NCI-H2196 (cell line): Measurements from ENCODE around the gene COX18.

ENCODE experiments used
- DNase-seq: peaks from one replicate; lab custom pipeline; 2025; ENCODE audit not compliant: unreplicated experiment; lab: John Stamatoyannopoulos, UW

The COX18 gene

DNA sequence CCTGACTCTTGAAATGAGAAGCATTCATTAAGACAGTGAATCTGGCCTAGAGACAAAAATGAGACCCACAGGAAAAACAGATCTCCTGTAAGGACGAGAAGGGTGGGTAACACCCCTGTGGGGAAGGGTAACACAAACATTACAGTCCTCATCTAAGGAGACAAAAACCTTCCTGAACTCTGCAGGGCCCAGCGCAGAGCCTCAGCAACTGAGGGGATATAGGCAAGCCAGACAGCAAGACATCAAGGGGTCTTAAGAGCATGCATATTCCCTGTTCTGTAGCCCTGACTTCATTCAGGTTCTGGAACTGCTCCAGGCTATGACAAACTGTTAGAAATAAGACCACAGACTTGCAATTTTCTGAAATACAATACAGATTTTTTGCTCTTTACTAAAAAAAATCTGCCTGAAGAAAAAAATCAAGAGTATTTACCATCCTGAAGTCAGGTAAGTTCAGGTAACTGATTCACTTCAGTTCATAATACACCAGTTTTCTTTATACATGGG, 15.5 kb downstream of the COX18 start:
- DNase-seq = no peak

DNA sequence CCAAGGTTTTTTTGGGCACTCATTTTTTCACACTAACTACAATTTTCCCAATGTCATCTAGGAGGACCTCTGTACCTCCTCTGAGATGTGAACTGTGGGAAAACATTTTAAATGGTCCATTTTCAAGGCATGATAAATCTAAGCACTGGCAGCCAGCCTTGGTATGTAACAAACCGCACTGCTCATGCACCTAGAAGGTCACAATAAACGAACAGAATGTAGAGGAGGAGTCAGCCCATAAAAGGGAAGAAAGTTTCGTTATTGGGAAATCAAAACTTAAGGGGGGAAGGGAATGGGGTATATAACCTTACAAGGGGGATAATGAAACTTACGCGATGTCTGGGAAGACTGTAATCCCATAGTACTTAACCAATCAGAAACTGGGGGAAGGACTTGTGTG, 16.4 kb downstream of the COX18 start:
- no peak for DNase-seq

DNA sequence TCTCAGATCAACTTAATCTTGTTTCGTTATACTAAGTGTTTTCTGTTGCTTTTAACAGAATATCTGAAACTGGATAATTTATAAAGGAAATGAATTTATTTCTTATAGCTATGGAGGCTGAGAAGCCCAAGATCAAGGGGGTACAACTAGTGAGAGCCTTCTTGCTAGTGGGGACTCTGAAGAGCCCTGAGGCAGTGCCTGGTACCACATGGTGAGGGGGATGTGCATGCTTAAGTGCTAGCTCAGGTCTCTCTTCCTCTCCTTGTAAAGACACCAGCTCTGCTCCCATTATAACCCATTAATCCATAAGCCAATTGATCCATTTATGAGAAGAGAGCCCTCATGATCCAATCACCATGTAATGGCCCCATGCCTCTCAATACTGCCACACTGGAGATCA, 17.9 kb downstream of the COX18 start:
- no peak for DNase-seq

DNA sequence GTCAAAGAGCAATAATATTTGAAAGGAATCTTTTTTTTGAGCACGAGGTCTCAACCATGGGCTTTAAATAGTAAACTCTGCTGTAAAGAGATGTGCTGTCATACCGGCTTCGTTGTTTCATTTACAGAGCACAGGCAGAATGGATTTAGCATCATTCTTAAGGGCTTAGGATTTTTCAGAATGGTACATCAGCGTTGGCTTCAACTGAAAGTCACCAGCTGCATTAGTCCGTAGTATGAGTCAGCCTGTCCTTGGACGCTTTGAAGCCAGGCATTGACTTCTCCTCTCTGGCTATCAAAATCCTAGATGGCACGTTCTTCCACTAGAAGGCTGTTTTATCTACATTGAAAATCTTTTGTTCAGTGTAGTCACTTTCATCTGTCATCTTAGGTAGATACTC, 23.6 kb downstream of the COX18 start:
- DNase-seq = no peak

DNA sequence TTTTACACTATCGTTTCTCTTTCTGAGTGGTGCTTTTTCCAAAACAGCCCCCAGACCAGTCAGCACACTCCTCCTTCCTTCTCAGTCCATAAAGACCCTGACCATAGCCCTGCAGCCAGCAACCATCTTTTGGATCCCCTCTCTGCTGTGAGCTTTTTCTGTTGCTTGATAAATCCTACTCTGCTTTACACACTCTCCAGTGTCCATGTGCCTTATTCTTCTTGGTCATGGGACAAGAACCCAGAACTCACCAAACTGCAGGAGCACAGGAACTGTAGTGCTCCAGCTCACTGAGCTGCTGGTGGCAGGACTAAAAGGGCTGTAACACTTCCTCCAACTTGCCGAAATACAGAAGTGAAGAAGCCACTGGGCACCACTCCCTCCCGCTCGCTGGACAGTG, 32.5 kb downstream of the COX18 start:
- DNase-seq = no peak

DNA sequence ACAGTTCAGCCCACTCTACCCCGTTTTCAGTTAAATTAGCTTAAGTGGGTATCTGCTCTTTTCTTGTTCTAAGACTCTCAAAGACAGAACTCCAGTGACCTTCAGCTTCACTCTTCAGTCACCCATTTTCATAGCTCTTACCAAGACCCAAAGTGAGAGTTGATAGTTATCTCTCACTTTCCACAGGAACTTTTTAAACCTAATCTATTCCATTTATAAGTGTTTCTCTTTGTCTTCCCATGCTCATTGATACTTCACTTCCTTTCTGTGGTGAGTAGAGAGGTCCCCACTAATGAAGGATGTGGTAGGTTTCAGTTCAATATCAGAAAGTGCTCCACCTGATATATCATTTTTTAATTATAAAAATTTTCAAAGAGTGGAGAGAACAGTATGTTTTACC, 33.4 kb downstream of the COX18 start:
- no peak for DNase-seq

DNA sequence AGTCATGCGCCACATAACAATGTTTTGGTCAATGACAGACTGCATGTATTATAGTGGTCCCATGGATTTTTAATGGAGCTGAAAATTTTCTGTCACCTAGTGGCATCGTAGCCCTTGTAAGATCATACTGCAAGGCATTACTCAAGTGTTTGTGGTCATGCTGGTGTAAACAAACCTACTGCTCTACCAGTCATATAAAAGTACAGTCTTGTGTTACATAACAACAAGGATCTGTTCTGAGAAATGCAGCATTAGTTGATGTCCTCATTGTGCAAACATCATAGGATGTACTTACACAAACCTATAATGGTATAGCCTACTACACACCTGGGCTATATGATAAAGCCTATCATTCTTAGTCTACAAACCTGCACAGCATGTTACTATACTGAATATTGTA, 34.6 kb downstream of the COX18 start:
- DNase-seq = no peak

DNA sequence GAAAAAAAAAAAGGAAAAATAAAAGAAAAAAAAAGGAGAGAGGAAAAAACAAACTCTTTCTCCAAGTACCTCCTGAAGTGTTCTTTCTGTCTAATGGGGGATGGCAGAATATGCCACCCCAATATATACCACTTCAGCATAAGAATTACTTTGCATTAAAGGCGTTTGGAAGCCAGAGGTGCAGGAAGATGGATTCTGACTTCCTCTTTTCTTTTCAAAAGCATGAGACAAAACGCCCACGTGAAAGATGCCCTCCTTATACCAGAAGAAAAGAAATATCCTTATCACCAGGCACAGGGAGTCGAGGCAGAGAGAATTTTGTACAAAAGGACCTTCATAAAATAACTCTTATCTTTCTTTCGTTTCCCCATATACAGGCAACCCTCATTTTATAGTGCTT, 40.9 kb downstream of the COX18 start:
- DNase-seq = no peak

DNA sequence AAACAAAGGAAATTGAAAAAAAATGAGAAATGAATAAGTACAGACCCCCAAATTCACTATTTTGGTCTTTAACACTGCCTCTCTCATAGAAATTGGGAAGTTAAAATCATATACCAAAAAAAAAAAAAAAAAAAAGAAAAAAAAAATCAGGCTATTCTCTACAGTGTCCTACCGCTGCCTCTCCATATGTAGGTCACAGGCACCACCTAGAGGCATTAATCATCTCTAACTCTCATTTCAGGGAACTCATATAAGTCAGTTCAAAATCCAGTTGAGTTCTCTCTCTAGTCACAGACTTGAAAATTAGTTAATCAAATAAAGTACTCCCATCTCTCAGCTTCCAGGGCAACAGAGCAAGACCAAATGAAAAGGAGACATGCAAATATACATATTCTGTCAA, 47.9 kb downstream of the COX18 start:
- DNase-seq = no peak

DNA sequence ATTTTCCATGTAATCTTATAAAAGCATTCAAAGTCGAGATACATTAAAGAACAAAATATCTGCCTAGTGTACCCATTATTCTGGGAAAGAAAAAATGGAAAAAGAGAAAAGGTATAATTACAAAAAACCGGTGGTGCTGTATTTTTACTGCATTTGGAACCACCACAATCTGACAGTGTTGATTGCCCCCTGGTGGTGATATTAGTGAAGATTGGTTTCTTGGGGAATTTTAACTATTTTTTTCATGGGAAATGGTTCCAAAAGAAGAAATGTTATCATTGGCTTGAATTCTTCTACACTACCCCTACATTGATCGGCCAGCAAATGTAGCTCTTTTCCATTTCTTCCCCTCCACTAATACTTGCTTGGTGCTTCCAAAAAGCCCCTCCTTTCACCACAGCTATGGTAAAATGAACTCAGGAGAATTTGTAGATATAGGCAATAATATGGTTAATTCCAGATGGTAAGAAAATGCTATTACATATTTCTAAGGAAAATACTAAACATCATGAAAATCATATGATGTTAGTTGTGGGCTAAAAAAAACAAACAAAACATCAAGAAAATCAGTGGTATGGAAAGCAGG, 50.0 kb downstream of the COX18 start:
- DNase-seq = peak; percentile 21

DNA sequence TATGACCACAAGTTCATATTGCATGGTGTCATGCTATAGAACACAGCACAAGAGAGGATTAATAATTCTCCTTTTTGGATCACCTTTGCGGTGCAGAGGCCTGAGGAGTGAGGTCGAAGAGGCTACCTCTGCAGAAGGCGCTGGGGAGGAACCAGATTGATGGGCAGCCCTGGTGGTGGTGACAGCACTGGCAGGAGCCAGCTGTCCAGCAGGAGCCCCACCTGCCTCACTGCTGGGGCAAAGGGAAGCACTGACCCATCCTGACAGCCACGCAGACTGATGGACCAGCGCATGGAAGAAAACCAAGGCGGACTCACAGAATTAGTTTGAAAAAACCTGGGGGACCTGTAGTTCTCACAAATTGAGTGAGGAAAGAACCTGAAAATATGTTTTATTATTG, 50.9 kb downstream of the COX18 start:
- DNase-seq = no peak

DNA sequence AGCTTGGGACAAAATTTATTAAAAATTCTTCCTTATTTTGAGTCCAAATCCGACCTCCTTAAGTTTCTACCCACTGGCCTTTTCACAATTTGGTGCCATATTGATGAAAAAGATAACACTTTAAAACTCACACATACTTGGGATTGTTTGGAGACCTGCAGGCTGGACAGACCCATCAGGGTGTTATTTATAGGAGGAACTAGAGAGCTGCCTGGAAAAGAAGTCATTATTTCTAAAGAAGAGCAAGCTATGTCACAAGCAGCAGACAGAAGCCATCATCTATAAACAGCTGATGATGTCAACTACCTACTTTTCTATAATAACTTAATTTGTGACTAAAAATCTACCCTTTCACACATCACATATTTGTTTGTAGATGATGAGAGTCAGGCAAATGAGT, 56.2 kb downstream of the COX18 start:
- DNase-seq = no peak

DNA sequence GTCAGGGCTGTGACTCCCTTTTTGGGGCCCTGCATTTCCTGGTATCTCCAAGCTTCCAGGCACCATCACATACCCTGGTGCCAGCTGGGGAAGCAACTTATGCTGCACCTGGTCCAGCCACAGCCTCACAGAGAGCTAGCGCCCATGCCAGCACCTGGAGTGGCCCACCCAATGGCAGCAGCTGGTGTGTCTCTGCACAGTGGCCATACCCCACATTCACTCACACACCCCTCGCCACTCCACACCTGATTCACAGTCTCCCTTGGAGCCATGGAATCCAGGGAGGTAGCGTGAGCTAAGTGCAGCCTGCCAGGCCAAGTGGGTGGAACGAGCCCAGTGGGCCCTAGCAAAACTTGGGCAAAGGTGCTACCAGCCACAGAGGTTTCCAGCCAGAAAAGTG, 56.8 kb downstream of the COX18 start:
- no peak for DNase-seq

DNA sequence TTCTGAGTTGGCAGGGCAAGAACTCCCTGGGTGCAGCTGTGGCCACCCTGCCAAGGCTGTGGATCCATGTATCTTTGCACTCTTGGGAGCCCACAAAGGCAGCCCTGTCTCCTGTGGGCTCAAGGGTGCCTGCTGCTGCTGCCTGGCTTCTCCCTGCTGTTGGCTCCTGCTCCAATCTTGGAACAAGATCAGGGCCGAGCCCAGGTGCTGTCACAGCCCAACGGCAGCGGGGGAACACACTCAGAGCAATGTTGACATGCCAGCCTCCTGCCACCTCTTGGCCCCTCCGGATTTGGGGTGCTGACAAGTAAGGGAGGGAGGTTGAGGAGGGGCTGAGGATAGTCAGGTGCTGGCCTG, 57.9 kb downstream of the COX18 start:
- DNase-seq = no peak

DNA sequence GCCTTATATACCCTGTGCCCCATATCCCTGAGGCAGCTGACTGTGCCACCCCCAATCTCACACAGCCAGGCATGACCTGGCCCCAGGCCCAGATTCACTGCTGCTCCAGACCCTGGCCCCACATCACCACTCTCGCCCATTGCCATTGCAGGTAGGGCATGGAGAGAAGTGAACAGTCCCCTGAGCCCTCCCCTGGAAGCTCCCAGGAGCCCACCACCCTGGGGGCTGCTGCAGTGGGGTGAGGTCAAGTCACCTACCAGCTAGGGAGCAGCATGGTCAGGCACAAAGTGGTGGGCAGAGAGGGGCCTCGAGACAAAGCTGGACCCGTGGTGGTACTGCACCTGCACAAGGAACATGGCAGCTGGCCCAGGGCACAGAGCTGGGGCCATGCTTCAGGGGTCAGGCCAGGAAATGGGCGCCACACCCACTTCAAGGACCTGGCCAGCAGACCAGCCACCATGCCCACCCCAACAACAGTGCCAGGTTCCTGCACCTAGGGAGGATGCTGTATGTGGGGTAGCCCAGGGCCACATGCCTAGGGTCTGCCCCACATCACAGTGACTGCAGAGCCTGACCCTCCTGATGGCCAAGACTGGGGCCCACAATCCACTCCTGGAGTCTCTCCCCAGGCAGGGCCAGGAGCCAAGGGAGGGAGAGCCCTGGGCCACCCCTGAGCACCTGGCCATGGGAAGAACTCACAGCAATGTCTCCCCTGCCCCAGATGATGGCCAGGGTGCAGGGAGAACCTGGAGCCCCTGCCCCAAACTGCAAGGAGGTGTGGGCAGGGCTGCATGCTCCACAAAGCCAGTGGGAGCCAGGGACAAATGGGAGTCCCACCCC, 58.5 kb downstream of the COX18 start:
- DNase-seq = no peak

DNA sequence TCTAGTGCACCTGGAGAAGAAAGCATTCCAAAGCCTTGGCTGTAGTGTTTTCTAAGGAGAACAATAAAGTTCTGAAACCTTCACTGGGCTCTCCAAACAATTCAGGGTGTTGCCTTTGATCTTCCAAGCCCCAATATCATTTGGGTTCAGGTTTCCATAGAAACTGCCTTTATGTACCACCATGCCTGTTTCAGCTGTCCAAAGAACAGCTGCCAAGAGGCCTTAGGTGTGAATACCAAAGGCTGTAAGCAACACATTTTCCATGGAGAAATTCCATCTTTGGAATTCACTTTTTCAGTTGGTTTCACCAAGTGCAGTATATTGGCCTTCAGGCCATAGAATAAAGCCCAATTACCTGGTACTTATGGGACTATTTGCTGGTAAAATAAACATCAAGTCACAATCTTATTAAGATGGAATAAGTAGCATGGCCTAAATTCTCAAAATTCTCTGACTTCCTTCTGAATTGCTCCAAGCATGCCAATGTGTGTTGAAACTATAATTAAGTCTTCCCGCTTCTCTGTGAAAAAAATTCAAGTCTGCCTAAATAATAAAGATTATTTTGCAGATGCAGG, 61.9 kb downstream of the COX18 start:
- no peak for DNase-seq

DNA sequence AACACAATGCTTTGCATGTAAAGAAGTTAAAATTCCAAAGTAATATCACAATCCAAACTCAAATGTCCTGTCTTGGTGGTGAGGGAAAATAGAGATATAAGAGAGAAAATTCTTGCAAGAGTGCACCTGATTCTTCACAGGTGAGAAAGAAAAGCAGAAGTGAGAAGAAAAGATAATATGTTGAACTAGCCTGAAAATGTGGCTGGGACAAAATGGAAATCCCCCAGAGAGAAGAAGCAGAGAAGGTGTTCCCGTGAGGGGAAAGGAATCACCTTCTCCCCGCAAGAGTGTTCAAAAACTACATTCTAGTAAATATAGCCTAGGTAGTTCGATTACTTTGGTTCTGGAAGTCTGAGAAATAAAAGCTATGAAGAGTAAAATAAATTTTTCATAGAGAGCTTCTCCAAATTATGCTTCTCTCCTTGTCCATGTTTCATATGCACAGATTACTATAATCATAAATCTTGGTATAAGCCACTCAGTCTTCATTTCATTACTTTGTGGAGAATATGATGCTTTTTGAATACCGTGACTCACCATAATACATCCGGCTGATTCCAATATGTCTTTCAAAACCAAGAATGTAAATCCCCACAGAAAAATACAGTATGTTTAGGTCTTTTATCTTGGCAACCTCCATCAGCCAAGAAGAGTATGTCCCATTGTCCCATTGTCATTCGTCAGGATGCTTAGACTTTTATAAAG, 63.1 kb downstream of the COX18 start:
- DNase-seq = no peak

DNA sequence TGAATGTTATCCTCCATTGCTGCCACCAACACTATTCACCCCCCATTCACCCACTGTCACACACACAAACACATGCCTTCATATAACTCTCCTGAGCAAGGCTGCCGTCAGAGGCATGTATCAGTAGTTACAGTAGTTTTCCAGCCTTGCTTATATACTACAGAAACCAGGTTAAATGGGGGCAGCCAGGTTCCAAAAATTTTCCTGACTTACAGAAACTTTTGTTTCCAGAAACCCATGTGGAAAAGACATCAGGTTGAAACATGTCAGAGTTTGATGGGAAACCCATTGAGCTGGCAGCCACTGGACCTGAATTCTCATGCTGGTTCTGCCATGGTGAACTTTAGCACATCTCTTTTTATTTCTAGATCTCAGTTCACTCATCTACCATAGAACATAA, 64.0 kb downstream of the COX18 start:
- DNase-seq = no peak
